SU-DHL-6 (cell line): ENCODE measurements around the gene PARVB.

Experiments used
- EZH2phosphoT487 ChIP-seq: fragments of 200-600 bp; sonication (generic), shearing (Covaris generic); conservative IDR thresholded peaks from 2 replicates; pipeline ENCODE4 v1.6.1; 2018; ENCODE audit warnings: mild to moderate bottlenecking, antibody characterized with exemption, low read length, moderate library complexity, mixed read lengths
- TF ChIP-seq, protein P1 (sequence below): fragments of 200-600 bp; sonication (generic); IDR thresholded peaks from one replicate; pipeline ENCODE4 v1.5.1; 2017; ENCODE audit warnings: antibody characterized with exemption, mild to moderate bottlenecking, low read length, moderate library complexity; ENCODE audit not compliant: insufficient read depth, poor library complexity, severe bottlenecking

DNA sequence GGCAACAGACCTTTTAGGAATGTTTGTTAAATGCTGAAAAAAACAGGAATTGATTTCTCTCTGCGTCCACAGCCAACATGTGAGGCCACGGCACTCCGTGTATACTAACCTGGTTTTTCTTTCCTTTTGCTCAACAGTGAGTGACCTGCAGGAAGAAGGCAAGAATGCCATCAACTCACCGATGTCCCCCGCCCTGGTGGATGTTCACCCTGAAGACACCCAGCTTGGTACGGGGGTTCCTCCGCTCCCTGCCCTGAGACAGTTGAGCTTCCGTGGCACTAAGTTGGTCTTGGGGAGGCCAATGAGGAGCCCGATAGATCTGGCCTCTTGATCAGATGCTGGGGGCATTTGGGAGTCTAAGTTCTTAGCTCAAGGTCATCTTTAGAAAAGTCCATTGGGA is 69.7 kb downstream of the PARVB start:
- TF ChIP-seq, protein P1, sequence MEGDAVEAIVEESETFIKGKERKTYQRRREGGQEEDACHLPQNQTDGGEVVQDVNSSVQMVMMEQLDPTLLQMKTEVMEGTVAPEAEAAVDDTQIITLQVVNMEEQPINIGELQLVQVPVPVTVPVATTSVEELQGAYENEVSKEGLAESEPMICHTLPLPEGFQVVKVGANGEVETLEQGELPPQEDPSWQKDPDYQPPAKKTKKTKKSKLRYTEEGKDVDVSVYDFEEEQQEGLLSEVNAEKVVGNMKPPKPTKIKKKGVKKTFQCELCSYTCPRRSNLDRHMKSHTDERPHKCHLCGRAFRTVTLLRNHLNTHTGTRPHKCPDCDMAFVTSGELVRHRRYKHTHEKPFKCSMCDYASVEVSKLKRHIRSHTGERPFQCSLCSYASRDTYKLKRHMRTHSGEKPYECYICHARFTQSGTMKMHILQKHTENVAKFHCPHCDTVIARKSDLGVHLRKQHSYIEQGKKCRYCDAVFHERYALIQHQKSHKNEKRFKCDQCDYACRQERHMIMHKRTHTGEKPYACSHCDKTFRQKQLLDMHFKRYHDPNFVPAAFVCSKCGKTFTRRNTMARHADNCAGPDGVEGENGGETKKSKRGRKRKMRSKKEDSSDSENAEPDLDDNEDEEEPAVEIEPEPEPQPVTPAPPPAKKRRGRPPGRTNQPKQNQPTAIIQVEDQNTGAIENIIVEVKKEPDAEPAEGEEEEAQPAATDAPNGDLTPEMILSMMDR, result no peak
- no peak for TF ChIP-seq EZH2phosphoT487
